DOHH2 (cell line): ENCODE data around the gene UXS1.
A peak's percentile ranks its signal among the peaks of the same experiment; 100 is the strongest.

ENCODE experiments used
- H3F3A ChIP-seq: fragments of 200-600 bp; sonication (generic), shearing (Covaris generic); 2 replicates; pipeline ENCODE4 v1.6.0; 2016; ENCODE audit warnings: antibody characterized with exemption, mild to moderate bottlenecking; ENCODE audit not compliant: control insufficient read depth, insufficient read depth
- H3K27ac ChIP-seq: fragments of 200-600 bp; sonication (generic); 2 replicates; pipeline ENCODE4 v1.5.1; 2014; ENCODE audit warnings: low read depth, mild to moderate bottlenecking, low read length, moderate library complexity
- H3K27me3 ChIP-seq: fragments of 200-600 bp; sonication (generic); 2 replicates; pipeline ENCODE4 v1.6.1; 2014; ENCODE audit warnings: mild to moderate bottlenecking, low read length, mixed read lengths; ENCODE audit not compliant: control insufficient read depth
- H3K36me3 ChIP-seq: fragments of 200-600 bp; sonication (generic); 2 replicates; pipeline ENCODE4 v1.6.1; 2014; ENCODE audit warnings: mild to moderate bottlenecking, low read length, moderate library complexity, mixed read lengths; ENCODE audit not compliant: control insufficient read depth
- H3K4me1 ChIP-seq: fragments of 200-600 bp; sonication (generic); 2 replicates; pipeline ENCODE4 v1.6.1; 2014; ENCODE audit warnings: mild to moderate bottlenecking, low read length, mixed read lengths; ENCODE audit not compliant: control insufficient read depth
- H3K4me2 ChIP-seq: fragments of 200-600 bp; sonication (generic); 2 replicates; pipeline ENCODE4 v1.6.0; 2014; ENCODE audit warnings: mild to moderate bottlenecking, low read length, moderate library complexity
- H3K4me3 ChIP-seq: fragments of 200-600 bp; sonication (generic); 2 replicates; pipeline ENCODE4 v1.5.1; 2014; ENCODE audit warnings: mild to moderate bottlenecking, low read length, mixed read lengths
- H3K79me2 ChIP-seq: fragments of 200-600 bp; sonication (generic); 2 replicates; pipeline ENCODE4 v1.6.1; 2014; ENCODE audit warnings: mild to moderate bottlenecking, low read length, mixed read lengths; ENCODE audit not compliant: control insufficient read depth
- H3K9me2 ChIP-seq: fragments of 200-600 bp; sonication (generic); replicated peaks from 2 replicates; pipeline ENCODE4 v1.6.1; 2014; ENCODE audit warnings: mild to moderate bottlenecking, low read length, mixed read lengths; ENCODE audit not compliant: control insufficient read depth
- H3K9me3 ChIP-seq: fragments of 200-600 bp; sonication (generic); 2 replicates; pipeline ENCODE4 v1.6.1; 2014; ENCODE audit warnings: antibody characterized with exemption, low read length, mixed read lengths; ENCODE audit not compliant: control insufficient read depth, insufficient read depth
- H4K20me1 ChIP-seq: fragments of 200-600 bp; sonication (generic); 2 replicates; pipeline ENCODE4 v1.6.0; 2014; ENCODE audit warnings: low read depth, mild to moderate bottlenecking, antibody characterized with exemption, low read length, moderate library complexity; ENCODE audit not compliant: control insufficient read depth, insufficient read depth
- CTCF ChIP-seq: fragments of 200-600 bp; sonication (generic); IDR thresholded peaks from one replicate; pipeline ENCODE4 v1.5.1; 2014; ENCODE audit warnings: antibody characterized with exemption, mild to moderate bottlenecking, low read depth, low read length; ENCODE audit not compliant: poor library complexity, severe bottlenecking
- EZH2phosphoT487 ChIP-seq: fragments of 200-600 bp; sonication (generic); IDR thresholded peaks from 2 replicates; pipeline ENCODE4 v1.6.1; 2017; ENCODE audit warnings: borderline replicate concordance, mild to moderate bottlenecking, antibody characterized with exemption, low read length, moderate library complexity, mixed read lengths

UXS1 gene

GRCh38 chr2:106195981-106196380 lies 1.9 kb upstream of the UXS1 start:
- Histone ChIP-seq H3K36me3 (no peaks in the 10 kb centered on the region), H3K27ac (no peak overlapping the region), H3F3A (no peaks in the 10 kb centered on the region), H3K27me3 (peaks cover 7% of the 10 kb centered on the region), H3K9me3 (no peaks in the 10 kb centered on the region), H3K4me3 (no peak overlapping the region), H3K9me2 (no peaks in the 10 kb centered on the region), H3K4me1 (peaks cover 15% of the 10 kb centered on the region), H4K20me1 (peaks cover 9% of the 10 kb centered on the region), H3K4me2 (no peak overlapping the region), H3K79me2 (peaks cover 23% of the 10 kb centered on the region)
- TF ChIP-seq CTCF (no peak), EZH2phosphoT487 (no peak)

GRCh38 chr2:106195456-106195855 lies 1.4 kb upstream of the UXS1 start:
- Histone ChIP-seq H3K79me2 (peaks cover 23% of the 10 kb centered on the region), H3K4me2 (no peak overlapping the region), H3K9me3 (no peaks in the 10 kb centered on the region), H3K27me3 (peaks cover 7% of the 10 kb centered on the region), H3K4me1 (peaks cover 15% of the 10 kb centered on the region), H3K27ac (no peak overlapping the region), H3K4me3 (no peak overlapping the region), H3F3A (no peaks in the 10 kb centered on the region), H3K9me2 (no peaks in the 10 kb centered on the region), H4K20me1 (peaks cover 9% of the 10 kb centered on the region), H3K36me3 (no peaks in the 10 kb centered on the region)
- no peak for TF ChIP-seq EZH2phosphoT487
- no peak for TF ChIP-seq CTCF

- H3K27ac ChIP-seq, result peak overlapping the region; percentile 18; the same call in 1 of the 2 replicates
- TF ChIP-seq EZH2phosphoT487 (no peak), CTCF (peak; percentile 36)
These were observed 468 bp downstream of the UXS1 start for GRCh38 chr2:106193690-106193976.

More at GRCh38 chr2:106193690-106193976, 468 bp downstream of the UXS1 start:
- no peaks in the 10 kb centered on the region for H3K9me3 ChIP-seq
- H3K4me3 ChIP-seq, result peak overlapping the region; percentile 91
- H3K27me3 ChIP-seq, result peaks cover 7% of the 10 kb centered on the region
- peaks cover 9% of the 10 kb centered on the region for H4K20me1 ChIP-seq
- peak overlapping the region; percentile 92 for H3K4me2 ChIP-seq
- no peaks in the 10 kb centered on the region for H3K9me2 ChIP-seq
- H3F3A ChIP-seq, result no peaks in the 10 kb centered on the region
- no peaks in the 10 kb centered on the region for H3K36me3 ChIP-seq
- H3K4me1 ChIP-seq, result peaks cover 26% of the 10 kb centered on the region
- peaks cover 37% of the 10 kb centered on the region for H3K79me2 ChIP-seq
